Liver (tissue), 3 donors: ENCODE measurements around the gene TMEM40.

Experiments
- EGR1 ChIP-seq, 2 donors: IDR thresholded peaks; 2 replicates each; pipeline ENCODE4 v1.6.1; 2016 to 2018; ENCODE audit warnings: antibody characterized with exemption in 2 of 2, low read depth in 2 of 2
- FOXA1 ChIP-seq: IDR thresholded peaks from 2 replicates; pipeline ENCODE4 v1.6.1; 2016; ENCODE audit warnings: antibody characterized with exemption
- GABPA ChIP-seq, 2 donors: IDR thresholded peaks in 1 of 2; conservative IDR thresholded peaks in 1 of 2; 2 replicates each; pipeline ENCODE4 v1.6.1; 2016; ENCODE audit warnings: antibody characterized with exemption in 2 of 2, mild to moderate bottlenecking in 1 of 2, moderate library complexity in 1 of 2
- HNF4A ChIP-seq, 2 donors: conservative IDR thresholded peaks; 2 replicates each; pipeline ENCODE4 v1.6.1; 2016; ENCODE audit warnings: antibody characterized with exemption in 2 of 2, mild to moderate bottlenecking in 2 of 2
- HNF4G ChIP-seq: IDR thresholded peaks from 2 replicates; pipeline ENCODE4 v1.6.1; 2016; ENCODE audit warnings: antibody characterized with exemption
- JUND ChIP-seq, 2 donors: IDR thresholded peaks; 2 replicates each; pipeline ENCODE4 v1.6.1; 2016; ENCODE audit warnings: antibody characterized with exemption in 2 of 2
- MAX ChIP-seq: IDR thresholded peaks from 2 replicates; pipeline ENCODE4 v1.6.1; 2016; ENCODE audit warnings: antibody characterized with exemption
- NR2F2 ChIP-seq: IDR thresholded peaks from 2 replicates; pipeline ENCODE4 v1.6.1; 2016; ENCODE audit warnings: antibody characterized with exemption
- RAD21 ChIP-seq, 2 donors: IDR thresholded peaks; 2 replicates each; pipeline ENCODE4 v1.6.1; 2016; ENCODE audit warnings: antibody characterized with exemption in 2 of 2, mild to moderate bottlenecking in 2 of 2
- RXRA ChIP-seq, 2 donors: IDR thresholded peaks; 2 replicates each; pipeline ENCODE4 v1.6.1; 2017 to 2018; ENCODE audit warnings: antibody characterized with exemption in 2 of 2, mild to moderate bottlenecking in 1 of 2
- YY1 ChIP-seq: IDR thresholded peaks from 2 replicates; pipeline ENCODE4 v1.6.1; 2016; ENCODE audit warnings: antibody characterized with exemption, mild to moderate bottlenecking
- TF ChIP-seq, protein P1 (sequence below): IDR thresholded peaks from 2 replicates; pipeline ENCODE4 v1.6.1; 2016; ENCODE audit warnings: antibody characterized with exemption, mild to moderate bottlenecking
- TF ChIP-seq, protein P2 (sequence below): fragments of 150-350 bp; IDR thresholded peaks from 2 replicates; pipeline ENCODE4 v1.5.1; 2017; ENCODE audit warnings: improper control_type of control experiment, low read depth, low read length; ENCODE audit not compliant: missing input control
- TF ChIP-seq, protein P3 (sequence below): IDR thresholded peaks from 2 replicates; pipeline ENCODE4 v1.6.1; 2016; ENCODE audit warnings: antibody characterized with exemption
- donor health status: healthy.
- donor health status: healthy.

DNA sequence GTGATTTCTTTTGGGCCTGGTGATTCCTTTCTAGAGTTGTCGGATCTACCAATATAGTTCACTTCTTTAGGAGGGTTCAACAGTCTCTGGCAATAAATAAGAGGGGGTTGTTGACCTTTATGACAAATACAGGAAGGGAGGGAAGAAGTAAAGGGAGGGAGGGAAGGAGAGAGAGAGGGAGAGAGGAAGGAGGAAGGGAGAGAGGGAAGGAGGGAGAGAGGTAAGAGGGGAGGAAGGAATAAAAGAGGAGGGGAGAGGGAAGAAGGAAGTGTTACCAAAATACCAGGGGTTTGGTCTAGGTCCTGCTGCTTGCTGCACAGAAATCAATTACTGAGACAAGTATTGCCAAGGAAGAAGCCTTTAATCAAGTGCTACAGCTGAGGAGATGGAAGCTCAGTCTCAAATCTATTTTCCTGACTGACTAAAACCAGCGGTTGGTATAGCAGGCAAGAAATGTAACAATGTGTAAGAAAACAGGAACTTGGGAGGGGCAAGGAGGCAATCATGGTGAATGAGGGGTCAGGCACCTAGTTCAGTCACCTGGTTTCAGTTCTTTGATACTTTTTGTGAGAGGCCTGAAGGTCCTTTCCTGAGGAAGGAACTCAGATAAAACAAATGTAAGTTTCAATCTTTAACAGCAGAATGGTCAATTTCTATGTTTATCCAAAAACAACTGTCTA lies 14.1 kb upstream of the TMEM40 start:
- TF ChIP-seq, protein P1, sequence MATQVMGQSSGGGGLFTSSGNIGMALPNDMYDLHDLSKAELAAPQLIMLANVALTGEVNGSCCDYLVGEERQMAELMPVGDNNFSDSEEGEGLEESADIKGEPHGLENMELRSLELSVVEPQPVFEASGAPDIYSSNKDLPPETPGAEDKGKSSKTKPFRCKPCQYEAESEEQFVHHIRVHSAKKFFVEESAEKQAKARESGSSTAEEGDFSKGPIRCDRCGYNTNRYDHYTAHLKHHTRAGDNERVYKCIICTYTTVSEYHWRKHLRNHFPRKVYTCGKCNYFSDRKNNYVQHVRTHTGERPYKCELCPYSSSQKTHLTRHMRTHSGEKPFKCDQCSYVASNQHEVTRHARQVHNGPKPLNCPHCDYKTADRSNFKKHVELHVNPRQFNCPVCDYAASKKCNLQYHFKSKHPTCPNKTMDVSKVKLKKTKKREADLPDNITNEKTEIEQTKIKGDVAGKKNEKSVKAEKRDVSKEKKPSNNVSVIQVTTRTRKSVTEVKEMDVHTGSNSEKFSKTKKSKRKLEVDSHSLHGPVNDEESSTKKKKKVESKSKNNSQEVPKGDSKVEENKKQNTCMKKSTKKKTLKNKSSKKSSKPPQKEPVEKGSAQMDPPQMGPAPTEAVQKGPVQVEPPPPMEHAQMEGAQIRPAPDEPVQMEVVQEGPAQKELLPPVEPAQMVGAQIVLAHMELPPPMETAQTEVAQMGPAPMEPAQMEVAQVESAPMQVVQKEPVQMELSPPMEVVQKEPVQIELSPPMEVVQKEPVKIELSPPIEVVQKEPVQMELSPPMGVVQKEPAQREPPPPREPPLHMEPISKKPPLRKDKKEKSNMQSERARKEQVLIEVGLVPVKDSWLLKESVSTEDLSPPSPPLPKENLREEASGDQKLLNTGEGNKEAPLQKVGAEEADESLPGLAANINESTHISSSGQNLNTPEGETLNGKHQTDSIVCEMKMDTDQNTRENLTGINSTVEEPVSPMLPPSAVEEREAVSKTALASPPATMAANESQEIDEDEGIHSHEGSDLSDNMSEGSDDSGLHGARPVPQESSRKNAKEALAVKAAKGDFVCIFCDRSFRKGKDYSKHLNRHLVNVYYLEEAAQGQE = no peak
- no peak for TF ChIP-seq GABPA (IDR thresholded peaks at IDR 0.05 in 1 of 2, conservative IDR thresholded peaks at IDR 0.05 in 1 of 2)
- TF ChIP-seq, protein P2, sequence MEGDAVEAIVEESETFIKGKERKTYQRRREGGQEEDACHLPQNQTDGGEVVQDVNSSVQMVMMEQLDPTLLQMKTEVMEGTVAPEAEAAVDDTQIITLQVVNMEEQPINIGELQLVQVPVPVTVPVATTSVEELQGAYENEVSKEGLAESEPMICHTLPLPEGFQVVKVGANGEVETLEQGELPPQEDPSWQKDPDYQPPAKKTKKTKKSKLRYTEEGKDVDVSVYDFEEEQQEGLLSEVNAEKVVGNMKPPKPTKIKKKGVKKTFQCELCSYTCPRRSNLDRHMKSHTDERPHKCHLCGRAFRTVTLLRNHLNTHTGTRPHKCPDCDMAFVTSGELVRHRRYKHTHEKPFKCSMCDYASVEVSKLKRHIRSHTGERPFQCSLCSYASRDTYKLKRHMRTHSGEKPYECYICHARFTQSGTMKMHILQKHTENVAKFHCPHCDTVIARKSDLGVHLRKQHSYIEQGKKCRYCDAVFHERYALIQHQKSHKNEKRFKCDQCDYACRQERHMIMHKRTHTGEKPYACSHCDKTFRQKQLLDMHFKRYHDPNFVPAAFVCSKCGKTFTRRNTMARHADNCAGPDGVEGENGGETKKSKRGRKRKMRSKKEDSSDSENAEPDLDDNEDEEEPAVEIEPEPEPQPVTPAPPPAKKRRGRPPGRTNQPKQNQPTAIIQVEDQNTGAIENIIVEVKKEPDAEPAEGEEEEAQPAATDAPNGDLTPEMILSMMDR = no peak
- TF ChIP-seq RXRA (IDR thresholded peaks at IDR 0.05) = no peak
- no peak for TF ChIP-seq RAD21 (IDR thresholded peaks at IDR 0.05)
- TF ChIP-seq YY1 = no peak
- TF ChIP-seq JUND (IDR thresholded peaks at IDR 0.05) = no peak
- no peak for TF ChIP-seq FOXA1
- TF ChIP-seq HNF4A (conservative IDR thresholded peaks at IDR 0.05) = no peak
- TF ChIP-seq HNF4G = no peak
- TF ChIP-seq MAX = no peak
- no peak for TF ChIP-seq EGR1 (IDR thresholded peaks at IDR 0.05; ENCODE audit: low read depth in 2 of 2)
- TF ChIP-seq NR2F2 = no peak
- TF ChIP-seq, protein P3, sequence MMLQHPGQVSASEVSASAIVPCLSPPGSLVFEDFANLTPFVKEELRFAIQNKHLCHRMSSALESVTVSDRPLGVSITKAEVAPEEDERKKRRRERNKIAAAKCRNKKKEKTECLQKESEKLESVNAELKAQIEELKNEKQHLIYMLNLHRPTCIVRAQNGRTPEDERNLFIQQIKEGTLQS = no peak
